Right renal cortex interstitium (tissue), 3 donors: ENCODE measurements around the gene ADK. TPM values are rescaled to one million over a fixed set of nuclear protein-coding genes. Genes with fewer than 3 reads are reported as not detected.
"Not testable (repeated sequence)": the region's sequence is repeated elsewhere in the genome, so short reads cannot be mapped to it uniquely, and the experiment has no call there.

Experiments
- DNase-seq, 3 donors: peaks; one replicate each; pipeline ENCODE4 v3.0.0-alpha.2; 2013; ENCODE audit warnings: low read depth in 3 of 3, low spot score in 2 of 3
- polyA plus RNA-seq, 3 donors: library from polyadenylated mRNA; unstranded; fragments of 120-200 nt; gene quantifications; one replicate each; pipeline ENCODE4 v1.2.1, GENCODE V29; 2013; ENCODE audit not compliant: insufficient read length in 3 of 3

ADK gene
- polyA plus RNA-seq, 3 donors: 31.3 to 34.8 (median 32.9) TPM

- no peak for DNase-seq
These were observed 141.9 kb downstream of the ADK start for GRCh38 chr10:74292871-74293427.

DNA sequence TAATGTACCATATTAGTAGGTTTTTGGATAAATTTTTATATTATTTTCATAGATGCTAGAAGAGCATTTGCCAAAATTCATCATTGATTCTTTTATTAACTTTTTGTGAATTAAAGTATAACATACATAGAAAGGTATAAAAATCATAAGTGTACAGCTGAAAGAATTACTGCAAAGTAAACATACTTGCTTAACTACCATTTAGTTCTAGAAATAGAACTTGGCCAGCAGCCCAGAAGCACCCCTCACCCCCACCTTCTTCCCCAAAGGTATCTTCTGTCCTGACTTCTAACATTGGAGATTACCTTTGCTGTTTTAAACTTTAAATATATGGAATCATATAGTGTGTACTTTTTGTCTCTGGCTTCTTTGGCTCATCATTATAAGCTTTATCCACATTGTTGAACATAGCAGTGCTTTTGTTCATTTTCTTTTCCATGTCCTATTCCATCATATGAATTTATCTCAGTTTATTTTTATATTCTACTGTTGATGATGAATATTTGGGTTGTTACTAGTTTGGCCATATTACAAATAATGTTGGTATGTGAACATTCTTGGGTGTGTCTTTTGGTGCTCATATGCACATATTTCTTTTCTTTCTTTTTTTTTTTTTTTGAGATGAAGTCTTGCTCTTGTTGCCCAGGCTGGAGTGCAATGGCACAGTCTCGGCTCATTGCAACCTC, 142.8 kb downstream of the ADK start:
- no peak for DNase-seq

DNA sequence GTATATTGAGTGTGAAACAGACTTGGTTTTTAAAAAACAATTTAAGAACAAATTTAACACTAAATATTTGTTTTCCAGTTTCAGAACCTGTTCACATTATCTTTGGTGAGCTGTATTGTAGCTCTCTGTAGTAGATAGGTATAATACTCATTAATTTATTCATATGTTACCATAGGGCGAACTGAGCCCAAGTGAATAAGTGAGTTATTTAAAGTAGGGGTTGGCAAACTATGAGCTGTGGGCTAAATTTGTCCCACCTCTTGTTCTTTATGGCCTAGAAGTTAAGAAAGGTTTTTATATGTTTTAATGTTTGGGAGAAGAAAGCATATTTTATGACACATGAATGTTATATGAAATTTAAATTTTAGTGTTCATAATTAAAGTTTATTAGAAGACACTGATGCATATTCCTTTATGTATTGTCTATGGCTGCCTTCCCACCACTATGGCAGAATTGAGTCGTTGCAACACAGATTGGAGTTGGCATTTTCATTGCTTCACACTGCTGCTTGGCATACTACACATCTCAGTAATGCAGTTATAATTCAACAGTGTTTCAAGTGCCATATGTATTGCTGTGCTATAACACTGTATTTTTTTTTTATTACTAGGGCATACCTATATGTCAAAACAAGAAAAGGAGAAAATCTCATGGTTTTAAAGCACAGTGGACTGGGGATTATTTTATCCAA, 146.5 kb downstream of the ADK start:
- no peak for DNase-seq

- not testable (repeated sequence) for DNase-seq
These were observed 149.1 kb downstream of the ADK start for GRCh38 chr10:74300074-74300621.

DNA sequence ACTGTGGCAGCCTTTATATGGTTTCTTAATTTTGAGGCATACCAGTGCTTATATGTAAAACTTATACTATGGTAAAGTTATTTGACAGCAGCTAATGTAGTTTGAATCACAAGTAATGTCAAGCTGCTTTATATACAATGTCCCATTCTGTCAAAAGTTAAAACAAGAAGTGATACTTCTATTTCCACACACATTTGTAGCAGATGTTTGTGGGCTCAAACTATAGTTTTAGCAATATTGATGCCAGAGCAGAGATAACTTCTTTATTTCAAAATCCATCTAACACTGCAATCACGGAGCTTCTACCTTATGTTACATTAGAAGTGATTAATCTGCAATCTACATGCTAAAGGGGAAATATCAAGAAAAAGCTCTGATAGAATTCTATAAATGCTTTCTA, 149.6 kb downstream of the ADK start:
- DNase-seq: no peak

DNA sequence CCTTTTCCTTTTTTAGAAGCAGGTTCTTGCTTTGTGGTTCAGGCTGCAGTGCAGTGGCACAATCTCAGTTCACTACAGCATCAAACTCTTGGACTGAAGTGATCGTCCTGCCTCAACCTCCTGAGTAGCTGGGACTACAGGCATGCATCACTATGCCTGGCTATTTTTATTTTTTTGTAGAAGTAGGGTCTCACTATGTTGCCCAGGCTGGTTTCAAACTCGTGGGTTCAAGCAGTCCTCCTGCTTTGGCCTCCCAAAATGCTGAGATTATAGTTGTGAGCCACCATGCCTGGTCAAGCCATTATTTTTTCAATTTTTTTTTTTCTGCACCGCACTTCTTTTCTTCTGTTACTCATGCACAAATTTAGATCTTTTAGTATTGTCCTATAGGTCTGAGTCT, 154.7 kb downstream of the ADK start:
- DNase-seq: no peak

- DNase-seq: no peak
These were observed 155.4 kb downstream of the ADK start for GRCh38 chr10:74306227-74306982.

DNA sequence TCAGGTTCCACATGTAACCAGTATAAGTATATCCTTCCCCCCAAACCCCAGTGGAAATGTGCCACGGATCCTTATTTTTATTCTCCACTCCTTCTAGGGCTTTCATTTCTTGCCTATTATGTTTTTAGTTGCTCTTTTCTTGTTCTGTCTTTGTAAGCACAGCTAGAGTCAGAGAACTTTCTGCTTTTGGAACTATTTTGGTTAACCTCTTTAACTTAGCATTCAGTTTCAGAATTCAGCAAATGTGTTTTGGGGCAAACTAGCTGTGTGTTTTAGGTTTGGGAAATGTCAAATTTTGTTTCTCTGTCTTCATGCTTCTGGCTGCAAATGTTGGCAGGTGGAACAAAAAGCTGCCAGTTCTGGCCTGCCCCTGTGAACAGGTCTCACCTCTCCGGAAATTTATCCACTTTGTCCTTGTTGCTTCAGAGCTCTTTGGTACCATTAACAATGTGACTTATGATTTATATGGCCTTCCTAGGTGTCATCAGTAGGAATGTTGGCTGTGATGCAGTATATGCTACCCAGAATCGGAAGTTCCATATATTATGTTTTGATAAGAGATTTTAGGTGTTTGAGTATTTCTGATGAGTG, 156.1 kb downstream of the ADK start:
- DNase-seq: no peak

DNA sequence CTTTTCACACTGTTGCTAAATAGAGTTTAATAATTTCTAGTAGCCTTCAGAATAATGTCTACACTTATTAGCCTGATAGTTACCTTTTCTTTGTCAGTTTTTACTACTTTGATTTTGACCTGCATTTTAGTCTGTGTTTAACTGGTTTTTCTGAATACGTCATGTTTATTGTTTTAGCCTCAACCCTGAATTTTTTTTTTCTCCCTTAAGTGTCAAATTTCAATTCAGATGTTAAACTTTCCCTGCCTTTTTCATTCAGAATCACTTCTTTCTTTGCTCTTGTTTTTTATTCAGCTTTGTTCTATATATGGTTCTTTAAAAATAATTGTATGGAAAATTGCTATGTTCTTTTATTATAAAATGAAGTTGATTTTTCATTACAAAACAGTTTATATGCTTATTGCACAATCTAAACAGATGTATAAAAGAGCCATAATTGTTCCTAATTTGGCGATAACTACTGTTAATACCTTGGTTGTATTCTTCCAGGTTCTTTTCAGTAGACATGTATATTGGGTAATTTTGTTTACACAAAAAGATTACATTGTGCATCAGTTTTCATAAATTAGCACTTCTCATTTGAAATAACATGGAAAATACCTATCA, 159.7 kb downstream of the ADK start:
- DNase-seq: no peak

GRCh38 chr10:74314166-74314565, 163.1 kb downstream of the ADK start:
- no peak for DNase-seq

DNA sequence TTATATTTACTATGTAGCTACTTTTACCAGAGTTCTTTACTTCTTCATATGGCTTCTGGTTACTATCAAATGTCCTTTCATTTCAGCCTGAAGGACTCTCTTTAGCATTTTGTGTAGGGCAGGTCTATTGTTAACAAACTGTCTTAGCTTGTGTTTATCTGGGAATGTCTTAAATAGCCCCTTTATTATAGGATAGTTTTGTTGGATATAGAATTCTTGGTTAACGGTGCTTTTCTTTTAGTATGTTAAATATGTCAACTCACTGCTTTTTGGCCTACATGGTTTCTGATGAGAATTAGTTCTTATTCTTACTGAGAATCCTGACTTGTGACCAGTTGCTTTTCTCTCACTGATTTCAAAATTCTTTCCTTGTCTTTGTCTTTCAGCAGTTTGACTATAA, 169.0 kb downstream of the ADK start:
- DNase-seq: no peak

GRCh38 chr10:74320717-74321116, 169.7 kb downstream of the ADK start:
- no peak for DNase-seq

GRCh38 chr10:74322141-74322540, 171.1 kb downstream of the ADK start:
- no peak for DNase-seq

GRCh38 chr10:74322565-74322964, 171.5 kb downstream of the ADK start:
- no peak for DNase-seq

GRCh38 chr10:74328388-74328787, 177.4 kb downstream of the ADK start:
- no peak for DNase-seq

GRCh38 chr10:74329873-74330272, 178.9 kb downstream of the ADK start:
- no peak for DNase-seq

DNA sequence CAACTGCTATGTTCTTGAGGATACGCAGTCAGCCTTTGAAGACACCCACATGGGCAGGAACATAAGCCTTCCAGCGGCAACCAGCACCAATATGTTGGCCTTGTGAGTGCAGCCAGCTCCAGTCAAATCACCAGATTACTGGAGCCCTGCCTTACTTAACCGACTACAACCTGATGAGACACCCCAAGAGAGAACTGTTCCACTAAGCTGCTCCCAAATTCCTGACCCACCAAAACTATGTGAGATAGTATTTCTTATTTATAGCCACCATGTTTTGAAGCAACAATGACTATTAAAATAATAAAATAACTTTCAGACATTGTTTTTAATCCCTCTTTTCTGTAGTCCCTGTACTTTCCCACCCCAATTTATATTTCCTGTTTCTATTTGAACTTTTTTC, 179.6 kb downstream of the ADK start:
- no peak for DNase-seq

- DNase-seq: no peak
These were observed 181.4 kb downstream of the ADK start for GRCh38 chr10:74332398-74332797.

DNA sequence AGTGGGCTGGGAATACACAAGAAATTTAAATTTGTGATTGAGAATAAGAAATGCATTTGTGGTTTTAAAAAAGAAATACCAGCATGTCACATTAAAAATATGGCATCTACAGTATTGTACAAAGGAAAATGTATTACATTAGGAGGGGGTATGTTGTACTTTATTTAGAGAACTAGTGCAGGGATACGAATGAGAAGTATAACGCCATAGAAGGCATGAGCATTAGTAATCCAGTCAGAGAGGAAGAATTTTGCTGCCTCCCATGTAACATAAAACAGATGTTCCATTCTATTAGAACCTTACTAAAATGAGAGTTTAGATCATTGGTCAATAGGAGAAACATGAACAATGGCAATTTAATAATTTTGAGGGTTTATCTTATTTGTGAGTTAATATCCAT, 182.2 kb downstream of the ADK start:
- DNase-seq: no peak

- DNase-seq: no peak
These were observed 183.2 kb downstream of the ADK start for GRCh38 chr10:74334221-74334620.
